ENCODE results near the gene LCT.

LCT gene

DNA sequence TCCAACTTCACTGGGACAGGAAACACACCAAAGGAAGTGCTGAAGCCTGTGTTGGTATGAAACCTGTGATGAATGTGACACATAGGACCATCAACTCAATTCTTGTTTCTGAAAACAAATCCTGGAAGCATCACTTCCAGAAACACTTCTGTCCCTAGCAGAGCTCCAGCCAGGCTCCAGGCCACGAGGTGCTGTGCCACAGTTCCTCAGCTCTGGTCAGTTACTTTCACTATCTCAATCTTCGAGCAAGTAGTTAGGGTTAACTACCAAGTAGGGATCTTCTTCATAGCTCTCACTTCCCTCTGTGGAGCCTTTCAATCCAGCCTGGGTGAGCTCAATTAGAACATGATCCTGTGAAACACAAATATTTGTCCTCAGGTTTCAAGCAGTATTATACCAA lies 3.6 kb upstream of the LCT start:
- CTCF ChIA-PET, result interaction anchor here (1.4 to 2.6 kb wide), 6 partner anchors 9 to 837 kb away, joined by 3 to 13 read pairs (median 4); no protein-coding TSS in a partner anchor
- POLR2A ChIA-PET, result no interaction called here
- TF ChIP-seq CTCF (IDR thresholded peaks at IDR 0.05; ENCODE audit: control extremely low read depth, extremely low read depth, low read depth, missing control alignments), result no peak
- no peak for DNase-seq (ENCODE audit: extremely low spot score)

DNA sequence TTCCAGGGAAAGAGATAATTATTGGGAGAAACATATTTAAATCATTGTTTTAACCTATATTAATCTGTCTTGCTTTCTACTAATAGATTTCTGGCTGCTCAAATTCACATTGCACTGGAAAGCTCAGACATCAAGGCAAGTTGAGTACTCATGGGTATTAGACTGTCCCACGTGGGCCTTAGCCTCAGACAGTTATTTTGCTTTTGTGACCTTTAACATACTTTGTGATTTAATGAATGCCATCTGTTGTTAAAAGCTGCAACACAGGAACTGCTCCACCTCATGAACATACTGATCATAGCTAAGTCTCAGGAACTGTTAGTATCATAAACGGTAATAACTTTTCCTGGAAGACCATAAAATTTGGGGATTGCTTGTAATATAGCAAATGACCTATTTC lies 2.7 kb upstream of the LCT start:
- ChIA-PET CTCF (interaction anchor here (0.9 to 2.6 kb wide), 5 partner anchors 12 to 836 kb away, joined by 3 to 13 read pairs (median 4); no protein-coding TSS in a partner anchor), POLR2A (no interaction called here)
- TF ChIP-seq CTCF (IDR thresholded peaks at IDR 0.05; ENCODE audit: control extremely low read depth, extremely low read depth, low read depth, missing control alignments), result no peak
- no peak for DNase-seq (ENCODE audit: extremely low spot score)

- CTCF ChIA-PET, result interaction anchor here (0.8 to 1.6 kb wide), 5 partner anchors 11 to 835 kb away, joined by 3 to 4 read pairs (median 3); no protein-coding TSS in a partner anchor
- TF ChIP-seq CTCF (IDR thresholded peaks at IDR 0.05; ENCODE audit: control extremely low read depth, extremely low read depth, low read depth, missing control alignments), result no peak
- no peak for DNase-seq (ENCODE audit: extremely low spot score)
- POLR2A ChIA-PET, result no interaction called here
Measured at GRCh38 chr2:135838502-135838901, 1.5 kb upstream of the LCT start.

DNA sequence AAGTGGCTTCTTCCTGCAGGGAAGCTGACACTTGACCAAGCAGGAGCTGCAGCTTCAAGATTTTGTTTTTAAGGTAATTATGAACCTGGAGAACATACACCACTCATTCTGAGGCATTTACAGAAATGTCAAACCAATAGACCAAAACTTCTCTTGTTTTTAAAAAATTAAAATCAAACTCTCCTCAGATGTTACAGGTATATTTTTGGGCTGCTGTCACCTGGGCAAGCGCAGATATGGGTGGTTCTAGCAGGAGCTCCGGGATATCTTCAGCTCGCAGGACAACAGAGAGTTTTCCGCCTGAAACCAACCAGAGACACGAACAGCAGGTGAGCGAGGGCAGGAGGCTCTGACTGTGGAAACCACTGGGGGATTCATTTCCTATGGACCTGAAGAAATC lies 4.1 kb downstream of the LCT start:
- TF ChIP-seq CTCF (IDR thresholded peaks at IDR 0.05; ENCODE audit: control extremely low read depth, extremely low read depth, low read depth, missing control alignments), result no peak
- DNase-seq (ENCODE audit: extremely low spot score), result no peak
- POLR2A ChIA-PET, result no interaction called here
- CTCF ChIA-PET, result interaction anchor here (1.2 kb wide), 1 partner anchor 36 kb away, joined by 3 read pairs; no protein-coding TSS in a partner anchor

GRCh38 chr2:135831180-135831812 lies 5.7 kb downstream of the LCT start:
- CTCF ChIA-PET, result no interaction called here
- no peak for TF ChIP-seq CTCF (IDR thresholded peaks at IDR 0.05; ENCODE audit: control extremely low read depth, extremely low read depth, low read depth, missing control alignments)
- DNase-seq (ENCODE audit: extremely low spot score), result no peak
- POLR2A ChIA-PET, result no interaction called here

- TF ChIP-seq CTCF (IDR thresholded peaks at IDR 0.05; ENCODE audit: control extremely low read depth, extremely low read depth, low read depth, missing control alignments), result no peak
- CTCF ChIA-PET, result interaction anchor here (0.9 kb wide), 1 partner anchor 31 kb away, joined by 3 read pairs; no protein-coding TSS in a partner anchor
- DNase-seq (ENCODE audit: extremely low spot score), result no peak
- POLR2A ChIA-PET, result no interaction called here
Measured at GRCh38 chr2:135829378-135830135, 7.4 kb downstream of the LCT start.
